Endothelial cell of umbilical vein (primary cell): ENCODE measurements around the gene ST3GAL5.

Experiments used
- CTCF ChIP-seq, 2 donors: IDR thresholded peaks; 1 replicate in 1 of 2; 2 replicates in 1 of 2; pipeline ENCODE4 v1.5.1; 2011; ENCODE audit warnings: low read length in 2 of 2, mild to moderate bottlenecking in 2 of 2, moderate library complexity in 2 of 2, control low read depth in 1 of 2, inconsistent platforms in 1 of 2, low read depth in 1 of 2; ENCODE audit not compliant: insufficient read depth in 1 of 2; ENCODE audit errors: extremely low read depth in 1 of 2
- EZH2 ChIP-seq: IDR thresholded peaks from 2 replicates; pipeline ENCODE4 v1.6.1; 2012; ENCODE audit warnings: borderline replicate concordance, low read depth, mild to moderate bottlenecking, moderate library complexity, low read length, inconsistent platforms; ENCODE audit not compliant: severe bottlenecking
- FOS ChIP-seq: IDR thresholded peaks from 2 replicates; pipeline ENCODE4 v1.6.1; 2011; ENCODE audit warnings: mild to moderate bottlenecking, low read length, moderate library complexity, borderline replicate concordance; ENCODE audit not compliant: insufficient read depth
- JUN ChIP-seq: IDR thresholded peaks from 2 replicates; pipeline ENCODE4 v1.6.1; 2011; ENCODE audit warnings: borderline replicate concordance, low read depth; ENCODE audit not compliant: insufficient read length, insufficient read depth
- MYC ChIP-seq: IDR thresholded peaks from one replicate; pipeline ENCODE4 v1.6.1; 2011; ENCODE audit warnings: mild to moderate bottlenecking, low read depth, low read length
- POLR2A ChIP-seq: IDR thresholded peaks from 2 replicates; pipeline ENCODE4 v1.6.1; 2012; ENCODE audit warnings: low read depth, mild to moderate bottlenecking, control low read depth, low read length
- POLR2AphosphoS5 ChIP-seq: IDR thresholded peaks from 2 replicates; pipeline ENCODE4 v1.6.1; 2012; ENCODE audit warnings: low read depth, mild to moderate bottlenecking, control low read depth, low read length, moderate library complexity; ENCODE audit not compliant: insufficient read depth
- TF ChIP-seq, protein P1 (sequence below): IDR thresholded peaks from 2 replicates; pipeline ENCODE4 v1.6.1; 2011; ENCODE audit not compliant: insufficient read depth, insufficient read length

DNA sequence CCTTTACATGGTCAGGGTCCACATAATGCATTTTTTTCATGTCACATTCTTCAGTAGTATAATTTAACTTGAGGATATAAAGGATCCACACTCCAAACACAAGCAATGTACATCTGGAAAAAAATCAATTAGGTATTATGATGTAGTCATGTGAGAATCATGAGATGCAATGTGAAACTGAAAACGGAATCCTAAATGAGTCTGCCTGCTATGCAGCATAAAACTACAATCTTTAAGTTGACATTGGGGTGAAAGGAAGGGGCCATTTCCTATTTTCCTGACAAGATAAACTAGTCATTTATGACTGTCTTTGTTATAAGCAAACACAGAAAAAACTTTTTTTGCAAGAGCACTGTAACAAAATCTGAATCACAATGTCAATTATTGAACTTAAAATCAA is 27.6 kb downstream of the ST3GAL5 start:
- TF ChIP-seq CTCF (IDR thresholded peaks at IDR 0.05; ENCODE audit: extremely low read depth in 1 of 2, insufficient read depth in 1 of 2, low read depth in 1 of 2, low read length in 2 of 2), result no peak
- no peak for TF ChIP-seq FOS
- TF ChIP-seq POLR2A, result no peak
- TF ChIP-seq EZH2, result no peak
- TF ChIP-seq MYC, result no peak
- no peak for TF ChIP-seq POLR2AphosphoS5
- no peak for TF ChIP-seq JUN
- TF ChIP-seq, protein P1, sequence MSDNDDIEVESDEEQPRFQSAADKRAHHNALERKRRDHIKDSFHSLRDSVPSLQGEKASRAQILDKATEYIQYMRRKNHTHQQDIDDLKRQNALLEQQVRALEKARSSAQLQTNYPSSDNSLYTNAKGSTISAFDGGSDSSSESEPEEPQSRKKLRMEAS, result no peak
